GM23338 (cell line): ENCODE data around the gene NACAD.

Source experiments
- CREB1 ChIP-seq: fragments of 250-450 bp; sonication (Bioruptor Pico); IDR thresholded peaks from 2 replicates; pipeline ENCODE4 v1.5.0; 2020; ENCODE audit warnings: low read depth, mild to moderate bottlenecking, moderate library complexity
- EZH2 ChIP-seq: fragments of 200-600 bp; sonication (generic); IDR thresholded peaks from one replicate; pipeline ENCODE4 v1.8.0; 2017; ENCODE audit warnings: antibody characterized with exemption, mild to moderate bottlenecking, low read depth; ENCODE audit not compliant: unreplicated experiment
- EZH2phosphoT487 ChIP-seq: fragments of 200-600 bp; sonication (generic); IDR thresholded peaks from one replicate; pipeline ENCODE4 v1.8.1; 2018; ENCODE audit warnings: antibody characterized with exemption; ENCODE audit not compliant: unreplicated experiment
- JUNB ChIP-seq: IDR thresholded peaks from one replicate; pipeline ENCODE4 v1.6.1; 2016; ENCODE audit warnings: antibody characterized with exemption; ENCODE audit not compliant: unreplicated experiment
- NANOG ChIP-seq: IDR thresholded peaks from 2 replicates; pipeline ENCODE4 v1.6.1; 2016; ENCODE audit warnings: antibody characterized with exemption, borderline replicate concordance
- POLR2AphosphoS5 ChIP-seq: IDR thresholded peaks from 2 replicates; pipeline ENCODE4 v1.6.1; 2016; ENCODE audit warnings: antibody characterized with exemption, low read depth
- STAT1 ChIP-seq: IDR thresholded peaks from one replicate; pipeline ENCODE4 v1.6.1; 2016; ENCODE audit warnings: antibody characterized with exemption; ENCODE audit not compliant: unreplicated experiment
- ZNF114 ChIP-seq: fragments of 250-450 bp; sonication (Bioruptor Pico); IDR thresholded peaks from 2 replicates; pipeline ENCODE4 v1.5.0; 2020; ENCODE audit warnings: mild to moderate bottlenecking, moderate library complexity
- ZNF331 ChIP-seq: fragments of 250-450 bp; sonication (Bioruptor Pico); IDR thresholded peaks from 2 replicates; pipeline ENCODE4 v1.5.0; 2020; ENCODE audit warnings: low read depth, mild to moderate bottlenecking, moderate library complexity
- TF ChIP-seq, protein P1 (sequence below), 2 experiments: fragments of 200-600 bp in 1 of 2; sonication (generic) in 1 of 2; conservative IDR thresholded peaks; 2 replicates each; pipeline versions ENCODE4 v1.5.1 to v1.6.1; 2016 to 2017; ENCODE audit warnings: antibody characterized with exemption in 2 of 2, low read depth in 2 of 2, mild to moderate bottlenecking in 2 of 2, moderate library complexity in 1 of 2
- TF ChIP-seq, protein P2 (sequence below): IDR thresholded peaks from one replicate; pipeline ENCODE4 v1.6.1; 2018; ENCODE audit warnings: antibody characterized with exemption; ENCODE audit not compliant: unreplicated experiment
- TF ChIP-seq, protein P3 (sequence below): IDR thresholded peaks from 2 replicates; pipeline ENCODE4 v1.6.1; 2016; ENCODE audit warnings: antibody characterized with exemption
- TF ChIP-seq, protein P4 (sequence below): fragments of 250-450 bp; sonication (Bioruptor Pico); IDR thresholded peaks from 2 replicates; pipeline ENCODE4 v1.5.0; 2020; ENCODE audit warnings: mild to moderate bottlenecking, moderate library complexity

DNA sequence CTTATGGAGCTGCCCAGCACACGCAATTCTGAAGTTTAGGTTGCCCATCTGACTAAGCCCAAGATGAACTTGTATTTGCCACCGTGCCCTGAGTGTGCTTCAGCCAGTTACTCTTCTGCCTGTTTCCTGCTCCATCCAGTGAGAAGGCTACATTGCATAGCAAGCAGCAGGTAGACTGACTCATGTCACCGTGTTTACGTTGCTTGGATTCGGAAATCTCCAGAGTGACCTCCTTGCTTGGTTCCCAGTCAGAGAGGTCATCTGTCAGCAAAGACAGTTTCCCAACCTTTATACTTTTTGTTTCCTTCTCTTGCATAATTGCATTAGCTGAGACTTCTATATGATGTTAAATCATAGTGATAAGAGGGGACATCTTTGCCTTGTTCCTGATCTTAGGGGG, 30.9 kb downstream of the NACAD start:
- no peak for TF ChIP-seq POLR2AphosphoS5
- TF ChIP-seq CREB1 (CRISPR knock-in tag): no peak
- TF ChIP-seq, protein P1, sequence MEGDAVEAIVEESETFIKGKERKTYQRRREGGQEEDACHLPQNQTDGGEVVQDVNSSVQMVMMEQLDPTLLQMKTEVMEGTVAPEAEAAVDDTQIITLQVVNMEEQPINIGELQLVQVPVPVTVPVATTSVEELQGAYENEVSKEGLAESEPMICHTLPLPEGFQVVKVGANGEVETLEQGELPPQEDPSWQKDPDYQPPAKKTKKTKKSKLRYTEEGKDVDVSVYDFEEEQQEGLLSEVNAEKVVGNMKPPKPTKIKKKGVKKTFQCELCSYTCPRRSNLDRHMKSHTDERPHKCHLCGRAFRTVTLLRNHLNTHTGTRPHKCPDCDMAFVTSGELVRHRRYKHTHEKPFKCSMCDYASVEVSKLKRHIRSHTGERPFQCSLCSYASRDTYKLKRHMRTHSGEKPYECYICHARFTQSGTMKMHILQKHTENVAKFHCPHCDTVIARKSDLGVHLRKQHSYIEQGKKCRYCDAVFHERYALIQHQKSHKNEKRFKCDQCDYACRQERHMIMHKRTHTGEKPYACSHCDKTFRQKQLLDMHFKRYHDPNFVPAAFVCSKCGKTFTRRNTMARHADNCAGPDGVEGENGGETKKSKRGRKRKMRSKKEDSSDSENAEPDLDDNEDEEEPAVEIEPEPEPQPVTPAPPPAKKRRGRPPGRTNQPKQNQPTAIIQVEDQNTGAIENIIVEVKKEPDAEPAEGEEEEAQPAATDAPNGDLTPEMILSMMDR (conservative IDR thresholded peaks at IDR 0.05; ENCODE audit: low read depth in 2 of 2): no peak
- no peak for TF ChIP-seq EZH2
- TF ChIP-seq, protein P2, sequence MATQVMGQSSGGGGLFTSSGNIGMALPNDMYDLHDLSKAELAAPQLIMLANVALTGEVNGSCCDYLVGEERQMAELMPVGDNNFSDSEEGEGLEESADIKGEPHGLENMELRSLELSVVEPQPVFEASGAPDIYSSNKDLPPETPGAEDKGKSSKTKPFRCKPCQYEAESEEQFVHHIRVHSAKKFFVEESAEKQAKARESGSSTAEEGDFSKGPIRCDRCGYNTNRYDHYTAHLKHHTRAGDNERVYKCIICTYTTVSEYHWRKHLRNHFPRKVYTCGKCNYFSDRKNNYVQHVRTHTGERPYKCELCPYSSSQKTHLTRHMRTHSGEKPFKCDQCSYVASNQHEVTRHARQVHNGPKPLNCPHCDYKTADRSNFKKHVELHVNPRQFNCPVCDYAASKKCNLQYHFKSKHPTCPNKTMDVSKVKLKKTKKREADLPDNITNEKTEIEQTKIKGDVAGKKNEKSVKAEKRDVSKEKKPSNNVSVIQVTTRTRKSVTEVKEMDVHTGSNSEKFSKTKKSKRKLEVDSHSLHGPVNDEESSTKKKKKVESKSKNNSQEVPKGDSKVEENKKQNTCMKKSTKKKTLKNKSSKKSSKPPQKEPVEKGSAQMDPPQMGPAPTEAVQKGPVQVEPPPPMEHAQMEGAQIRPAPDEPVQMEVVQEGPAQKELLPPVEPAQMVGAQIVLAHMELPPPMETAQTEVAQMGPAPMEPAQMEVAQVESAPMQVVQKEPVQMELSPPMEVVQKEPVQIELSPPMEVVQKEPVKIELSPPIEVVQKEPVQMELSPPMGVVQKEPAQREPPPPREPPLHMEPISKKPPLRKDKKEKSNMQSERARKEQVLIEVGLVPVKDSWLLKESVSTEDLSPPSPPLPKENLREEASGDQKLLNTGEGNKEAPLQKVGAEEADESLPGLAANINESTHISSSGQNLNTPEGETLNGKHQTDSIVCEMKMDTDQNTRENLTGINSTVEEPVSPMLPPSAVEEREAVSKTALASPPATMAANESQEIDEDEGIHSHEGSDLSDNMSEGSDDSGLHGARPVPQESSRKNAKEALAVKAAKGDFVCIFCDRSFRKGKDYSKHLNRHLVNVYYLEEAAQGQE: no peak
- TF ChIP-seq EZH2phosphoT487: no peak
- no peak for TF ChIP-seq JUNB
- TF ChIP-seq, protein P3, sequence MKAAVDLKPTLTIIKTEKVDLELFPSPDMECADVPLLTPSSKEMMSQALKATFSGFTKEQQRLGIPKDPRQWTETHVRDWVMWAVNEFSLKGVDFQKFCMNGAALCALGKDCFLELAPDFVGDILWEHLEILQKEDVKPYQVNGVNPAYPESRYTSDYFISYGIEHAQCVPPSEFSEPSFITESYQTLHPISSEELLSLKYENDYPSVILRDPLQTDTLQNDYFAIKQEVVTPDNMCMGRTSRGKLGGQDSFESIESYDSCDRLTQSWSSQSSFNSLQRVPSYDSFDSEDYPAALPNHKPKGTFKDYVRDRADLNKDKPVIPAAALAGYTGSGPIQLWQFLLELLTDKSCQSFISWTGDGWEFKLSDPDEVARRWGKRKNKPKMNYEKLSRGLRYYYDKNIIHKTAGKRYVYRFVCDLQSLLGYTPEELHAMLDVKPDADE: no peak
- TF ChIP-seq ZNF331: no peak
- no peak for TF ChIP-seq STAT1
- no peak for TF ChIP-seq NANOG
- TF ChIP-seq, protein P4, sequence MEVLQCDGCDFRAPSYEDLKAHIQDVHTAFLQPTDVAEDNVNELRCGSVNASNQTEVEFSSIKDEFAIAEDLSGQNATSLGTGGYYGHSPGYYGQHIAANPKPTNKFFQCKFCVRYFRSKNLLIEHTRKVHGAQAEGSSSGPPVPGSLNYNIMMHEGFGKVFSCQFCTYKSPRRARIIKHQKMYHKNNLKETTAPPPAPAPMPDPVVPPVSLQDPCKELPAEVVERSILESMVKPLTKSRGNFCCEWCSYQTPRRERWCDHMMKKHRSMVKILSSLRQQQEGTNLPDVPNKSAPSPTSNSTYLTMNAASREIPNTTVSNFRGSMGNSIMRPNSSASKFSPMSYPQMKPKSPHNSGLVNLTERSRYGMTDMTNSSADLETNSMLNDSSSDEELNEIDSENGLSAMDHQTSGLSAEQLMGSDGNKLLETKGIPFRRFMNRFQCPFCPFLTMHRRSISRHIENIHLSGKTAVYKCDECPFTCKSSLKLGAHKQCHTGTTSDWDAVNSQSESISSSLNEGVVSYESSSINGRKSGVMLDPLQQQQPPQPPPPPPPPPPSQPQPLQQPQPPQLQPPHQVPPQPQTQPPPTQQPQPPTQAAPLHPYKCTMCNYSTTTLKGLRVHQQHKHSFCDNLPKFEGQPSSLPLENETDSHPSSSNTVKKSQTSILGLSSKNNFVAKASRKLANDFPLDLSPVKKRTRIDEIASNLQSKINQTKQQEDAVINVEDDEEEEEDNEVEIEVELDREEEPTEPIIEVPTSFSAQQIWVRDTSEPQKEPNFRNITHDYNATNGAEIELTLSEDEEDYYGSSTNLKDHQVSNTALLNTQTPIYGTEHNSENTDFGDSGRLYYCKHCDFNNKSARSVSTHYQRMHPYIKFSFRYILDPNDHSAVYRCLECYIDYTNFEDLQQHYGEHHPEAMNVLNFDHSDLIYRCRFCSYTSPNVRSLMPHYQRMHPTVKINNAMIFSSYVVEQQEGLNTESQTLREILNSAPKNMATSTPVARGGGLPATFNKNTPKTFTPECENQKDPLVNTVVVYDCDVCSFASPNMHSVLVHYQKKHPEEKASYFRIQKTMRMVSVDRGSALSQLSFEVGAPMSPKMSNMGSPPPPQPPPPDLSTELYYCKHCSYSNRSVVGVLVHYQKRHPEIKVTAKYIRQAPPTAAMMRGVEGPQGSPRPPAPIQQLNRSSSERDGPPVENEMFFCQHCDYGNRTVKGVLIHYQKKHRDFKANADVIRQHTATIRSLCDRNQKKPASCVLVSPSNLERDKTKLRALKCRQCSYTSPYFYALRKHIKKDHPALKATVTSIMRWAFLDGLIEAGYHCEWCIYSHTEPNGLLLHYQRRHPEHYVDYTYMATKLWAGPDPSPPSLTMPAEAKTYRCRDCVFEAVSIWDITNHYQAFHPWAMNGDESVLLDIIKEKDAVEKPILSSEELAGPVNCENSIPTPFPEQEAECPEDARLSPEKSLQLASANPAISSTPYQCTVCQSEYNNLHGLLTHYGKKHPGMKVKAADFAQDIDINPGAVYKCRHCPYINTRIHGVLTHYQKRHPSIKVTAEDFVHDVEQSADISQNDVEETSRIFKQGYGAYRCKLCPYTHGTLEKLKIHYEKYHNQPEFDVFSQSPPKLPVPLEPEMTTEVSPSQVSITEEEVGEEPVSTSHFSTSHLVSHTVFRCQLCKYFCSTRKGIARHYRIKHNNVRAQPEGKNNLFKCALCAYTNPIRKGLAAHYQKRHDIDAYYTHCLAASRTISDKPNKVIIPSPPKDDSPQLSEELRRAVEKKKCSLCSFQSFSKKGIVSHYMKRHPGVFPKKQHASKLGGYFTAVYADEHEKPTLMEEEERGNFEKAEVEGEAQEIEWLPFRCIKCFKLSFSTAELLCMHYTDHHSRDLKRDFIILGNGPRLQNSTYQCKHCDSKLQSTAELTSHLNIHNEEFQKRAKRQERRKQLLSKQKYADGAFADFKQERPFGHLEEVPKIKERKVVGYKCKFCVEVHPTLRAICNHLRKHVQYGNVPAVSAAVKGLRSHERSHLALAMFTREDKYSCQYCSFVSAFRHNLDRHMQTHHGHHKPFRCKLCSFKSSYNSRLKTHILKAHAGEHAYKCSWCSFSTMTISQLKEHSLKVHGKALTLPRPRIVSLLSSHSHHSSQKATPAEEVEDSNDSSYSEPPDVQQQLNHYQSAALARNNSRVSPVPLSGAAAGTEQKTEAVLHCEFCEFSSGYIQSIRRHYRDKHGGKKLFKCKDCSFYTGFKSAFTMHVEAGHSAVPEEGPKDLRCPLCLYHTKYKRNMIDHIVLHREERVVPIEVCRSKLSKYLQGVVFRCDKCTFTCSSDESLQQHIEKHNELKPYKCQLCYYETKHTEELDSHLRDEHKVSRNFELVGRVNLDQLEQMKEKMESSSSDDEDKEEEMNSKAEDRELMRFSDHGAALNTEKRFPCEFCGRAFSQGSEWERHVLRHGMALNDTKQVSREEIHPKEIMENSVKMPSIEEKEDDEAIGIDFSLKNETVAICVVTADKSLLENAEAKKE (CRISPR knock-in tag): no peak
- no peak for TF ChIP-seq ZNF114 (CRISPR knock-in tag)
